MM.1S (cell line): Measurements from ENCODE around the gene ULBP1.
A peak's percentile ranks its signal among the peaks of the same experiment; 100 is the strongest.
"Not testable (repeated sequence)": the region's sequence is repeated elsewhere in the genome, so short reads cannot be mapped to it uniquely, and the experiment has no call there.

Source experiments
- DNase-seq: peaks from one replicate; pipeline ENCODE4 v3.0.0-alpha.2; 2015
- H2AFZ ChIP-seq: fragments of 300-600 bp; sonication (generic); 2 replicates; pipeline ENCODE4 v1.6.0; 2016; ENCODE audit warnings: antibody characterized with exemption, low read length
- H3F3A ChIP-seq: fragments of 300-600 bp; sonication (generic); 2 replicates; pipeline ENCODE4 v1.6.1; 2016; ENCODE audit warnings: mild to moderate bottlenecking, antibody characterized with exemption, low read length, moderate library complexity, mixed read lengths; ENCODE audit not compliant: insufficient read depth
- H3K27ac ChIP-seq: fragments of 300-600 bp; sonication (generic); 2 replicates; pipeline ENCODE4 v1.5.1; 2016; ENCODE audit warnings: mild to moderate bottlenecking, low read length
- H3K27me3 ChIP-seq: fragments of 300-600 bp; sonication (generic); replicated peaks from 2 replicates; pipeline ENCODE4 v1.6.0; 2016; ENCODE audit warnings: low read length; ENCODE audit not compliant: insufficient read depth
- H3K36me3 ChIP-seq: fragments of 300-600 bp; sonication (generic); replicated peaks from 2 replicates; pipeline ENCODE4 v1.6.1; 2016; ENCODE audit warnings: mild to moderate bottlenecking, low read length, mixed read lengths; ENCODE audit not compliant: insufficient read depth
- H3K4me1 ChIP-seq: fragments of 300-600 bp; sonication (generic); 2 replicates; pipeline ENCODE4 v1.6.1; 2016; ENCODE audit warnings: low read length, mixed read lengths
- H3K4me2 ChIP-seq: fragments of 300-600 bp; sonication (generic); 2 replicates; pipeline ENCODE4 v1.6.0; 2016; ENCODE audit warnings: low read depth, low read length
- H3K4me3 ChIP-seq: fragments of 300-600 bp; sonication (generic); 2 replicates; pipeline ENCODE4 v1.5.1; 2016; ENCODE audit warnings: low read length, mixed read lengths
- H3K79me2 ChIP-seq: fragments of 300-600 bp; sonication (generic); 2 replicates; pipeline ENCODE4 v1.6.1; 2016; ENCODE audit warnings: mixed run types, low read length, mixed read lengths
- H3K9ac ChIP-seq: fragments of 300-600 bp; sonication (generic); 2 replicates; pipeline ENCODE4 v1.6.1; 2016; ENCODE audit warnings: low read length, mixed read lengths
- H3K9me2 ChIP-seq: fragments of 300-600 bp; sonication (generic); replicated peaks from 2 replicates; pipeline ENCODE4 v1.6.1; 2016; ENCODE audit warnings: mild to moderate bottlenecking, low read length, mixed read lengths; ENCODE audit not compliant: insufficient read depth
- H3K9me3 ChIP-seq: fragments of 300-600 bp; sonication (generic); replicated peaks from 2 replicates; pipeline ENCODE4 v1.6.1; 2016; ENCODE audit warnings: mild to moderate bottlenecking, low read length, mixed read lengths; ENCODE audit not compliant: insufficient read depth
- H4K20me1 ChIP-seq: fragments of 300-600 bp; sonication (generic); 2 replicates; pipeline ENCODE4 v1.6.1; 2016; ENCODE audit warnings: mild to moderate bottlenecking, low read length, moderate library complexity, mixed read lengths; ENCODE audit not compliant: insufficient read depth
- CTCF ChIP-seq: fragments of 300-600 bp; sonication (generic); IDR thresholded peaks from 2 replicates; pipeline ENCODE4 v1.5.1; 2016; ENCODE audit warnings: antibody characterized with exemption, low read length, mixed read lengths
- EZH2 ChIP-seq: fragments of 300-600 bp; sonication (generic); optimal IDR thresholded peaks from 2 replicates; pipeline ENCODE3; 2017; ENCODE audit warnings: low read depth, mild to moderate bottlenecking, antibody characterized with exemption, low read length, mixed read lengths
- EZH2phosphoT487 ChIP-seq: fragments of 300-600 bp; sonication (generic); IDR thresholded peaks from 2 replicates; pipeline ENCODE4 v1.6.1; 2018; ENCODE audit warnings: antibody characterized with exemption, low read length

The ULBP1 gene

GRCh38 chr6:149969635-149970034, 5.9 kb downstream of the ULBP1 start:
- no peaks in the 10 kb centered on the region for H3K36me3 ChIP-seq
- no peaks in the 10 kb centered on the region for H4K20me1 ChIP-seq
- no peaks in the 10 kb centered on the region for H3K9me3 ChIP-seq
- no peak overlapping the region for H3K4me2 ChIP-seq
- H3K4me3 ChIP-seq, result no peak overlapping the region
- H3K27me3 ChIP-seq, result peaks cover 21% of the 10 kb centered on the region
- no peak for DNase-seq
- no peaks in the 10 kb centered on the region for H3F3A ChIP-seq
- H3K9ac ChIP-seq, result no peak overlapping the region
- no peaks in the 10 kb centered on the region for H3K4me1 ChIP-seq
- no peak overlapping the region for H3K27ac ChIP-seq
- no peak for TF ChIP-seq EZH2phosphoT487
- no peak for TF ChIP-seq EZH2
- no peak for TF ChIP-seq CTCF
- no peak overlapping the region for H2AFZ ChIP-seq
- no peaks in the 10 kb centered on the region for H3K79me2 ChIP-seq
- H3K9me2 ChIP-seq, result no peaks in the 10 kb centered on the region

- H3K27me3 ChIP-seq, result peaks cover 29% of the 10 kb centered on the region
- not testable (repeated sequence) for H2AFZ ChIP-seq, H3K9me2 ChIP-seq, H3F3A ChIP-seq, H3K79me2 ChIP-seq, H4K20me1 ChIP-seq, H3K4me3 ChIP-seq, H3K36me3 ChIP-seq, H3K27ac ChIP-seq, H3K4me2 ChIP-seq, H3K4me1 ChIP-seq, H3K9me3 ChIP-seq, H3K9ac ChIP-seq
- DNase-seq, result peak; percentile 6
Measured at GRCh38 chr6:149974394-149974793, 10.7 kb downstream of the ULBP1 start.

GRCh38 chr6:149974825-149975224, 11.1 kb downstream of the ULBP1 start:
- Histone ChIP-seq H3K4me2 (no peak overlapping the region), H2AFZ (no peak overlapping the region), H3K27ac (no peak overlapping the region), H4K20me1 (no peaks in the 10 kb centered on the region), H3K9ac (no peak overlapping the region), H3K36me3 (no peaks in the 10 kb centered on the region), H3K9me2 (no peaks in the 10 kb centered on the region), H3K4me3 (no peak overlapping the region), H3K27me3 (peaks cover 31% of the 10 kb centered on the region), H3K9me3 (no peaks in the 10 kb centered on the region), H3K4me1 (no peaks in the 10 kb centered on the region), H3F3A (no peaks in the 10 kb centered on the region), H3K79me2 (no peaks in the 10 kb centered on the region)
- no peak for TF ChIP-seq EZH2
- no peak for TF ChIP-seq CTCF
- no peak for TF ChIP-seq EZH2phosphoT487
- DNase-seq, result no peak

- Histone ChIP-seq H3K36me3 (no peaks in the 10 kb centered on the region), H3K9ac (no peak overlapping the region), H3K27me3 (peaks cover 31% of the 10 kb centered on the region), H3K27ac (no peak overlapping the region), H3K9me3 (no peaks in the 10 kb centered on the region), H3K4me2 (no peak overlapping the region), H3K9me2 (no peaks in the 10 kb centered on the region), H3K79me2 (no peaks in the 10 kb centered on the region), H3F3A (no peaks in the 10 kb centered on the region), H3K4me3 (no peak overlapping the region), H3K4me1 (no peaks in the 10 kb centered on the region), H2AFZ (no peak overlapping the region), H4K20me1 (no peaks in the 10 kb centered on the region)
- no peak for TF ChIP-seq CTCF
- no peak for TF ChIP-seq EZH2phosphoT487
- no peak for TF ChIP-seq EZH2
- DNase-seq, result no peak
Measured at GRCh38 chr6:149975400-149975799, 11.7 kb downstream of the ULBP1 start.
